ENCODE results near the gene FAM217B. TPM values are rescaled to one million over a fixed set of nuclear protein-coding genes. Genes with fewer than 3 reads are reported as not detected.

The FAM217B gene
- total and polyA plus RNA-seq, 4 donors, result 0.88 to 5.0 (median 1.7) TPM

- no peak overlapping the region for H3K4me3 ChIP-seq (ENCODE audit: low read depth in 1 of 3, low read length in 3 of 3)
- peaks cover 0 to 2% (median 0%) of the 10 kb centered on the region in 4 donors for H3K27me3 ChIP-seq (ENCODE audit: control insufficient read depth in 4 of 4, insufficient read depth in 4 of 4, low read length in 3 of 4)
- H3K9me3 ChIP-seq (ENCODE audit: control insufficient read depth in 4 of 4, low read length in 3 of 4), result peaks cover 0 to 3% (median 0%) of the 10 kb centered on the region in 4 donors
- peaks cover 0 to 5% (median 0%) of the 10 kb centered on the region in 4 donors for H3K4me1 ChIP-seq (ENCODE audit: control insufficient read depth in 4 of 4, insufficient read depth in 4 of 4, low read length in 3 of 4)
- WGBS, result 89% methylated on average over 6 of the region's 6 CpGs
- TF ChIP-seq FOXA1 (IDR thresholded peaks at IDR 0.05) (no peak), TAF1 (conservative IDR thresholded peaks at IDR 0.05) (no peak), GABPA (IDR thresholded peaks at IDR 0.05 in 1 of 2, conservative IDR thresholded peaks at IDR 0.05 in 1 of 2) (no peak), ATF3 (IDR thresholded peaks at IDR 0.05) (no peak), SP1 (IDR thresholded peaks at IDR 0.05) (no peak), NR2F2 (IDR thresholded peaks at IDR 0.05) (no peak), JUND (IDR thresholded peaks at IDR 0.05) (no peak), FOXA2 (IDR thresholded peaks at IDR 0.05) (no peak), REST (IDR thresholded peaks at IDR 0.05) (no peak), HNF4G (IDR thresholded peaks at IDR 0.05) (no peak)
- DNase-seq (ENCODE audit: low spot score), result no peak
- H3K36me3 ChIP-seq (ENCODE audit: control insufficient read depth in 4 of 4, insufficient read depth in 3 of 4, low read depth in 1 of 4, low read length in 3 of 4), result no peaks in the 10 kb centered on the region
- no peak overlapping the region for H3K9ac ChIP-seq (ENCODE audit: low read depth in 1 of 2, low read length in 2 of 2)
- no peak overlapping the region for H3K27ac ChIP-seq (ENCODE audit: low read depth in 1 of 2, low read length in 2 of 2)
Observed at GRCh38 chr20:59976156-59976782, 36.1 kb downstream of the FAM217B start.

GRCh38 chr20:59977086-59977485 lies 36.9 kb downstream of the FAM217B start:
- no peak overlapping the region for H3K27ac ChIP-seq (ENCODE audit: low read depth in 1 of 2, low read length in 2 of 2)
- no peak for TF ChIP-seq GABPA (IDR thresholded peaks at IDR 0.05 in 1 of 2, conservative IDR thresholded peaks at IDR 0.05 in 1 of 2)
- no peak for TF ChIP-seq MAX (IDR thresholded peaks at IDR 0.05)
- no peak for TF ChIP-seq REST (IDR thresholded peaks at IDR 0.05)
- no peak for TF ChIP-seq TAF1 (conservative IDR thresholded peaks at IDR 0.05)
- TF ChIP-seq JUND (IDR thresholded peaks at IDR 0.05), result no peak
- no peak for TF ChIP-seq SP1 (IDR thresholded peaks at IDR 0.05)
- TF ChIP-seq ZBTB33 (IDR thresholded peaks at IDR 0.05), result no peak
- TF ChIP-seq RXRA (IDR thresholded peaks at IDR 0.05), result no peak
- no peak for TF ChIP-seq ATF3 (IDR thresholded peaks at IDR 0.05)
- TF ChIP-seq FOXA2 (IDR thresholded peaks at IDR 0.05), result no peak
- no peak for TF ChIP-seq HNF4G (IDR thresholded peaks at IDR 0.05)
- TF ChIP-seq HNF4A (conservative IDR thresholded peaks at IDR 0.05), result no peak
- no peak for TF ChIP-seq RAD21 (IDR thresholded peaks at IDR 0.05)
- no peak for TF ChIP-seq FOXA1 (IDR thresholded peaks at IDR 0.05)
- TF ChIP-seq NR2F2 (IDR thresholded peaks at IDR 0.05), result no peak
- TF ChIP-seq YY1 (IDR thresholded peaks at IDR 0.05), result no peak
- TF ChIP-seq CTCF (IDR thresholded peaks at IDR 0.05; ENCODE audit: low read depth, low read length, missing input control), result no peak
- no peak for TF ChIP-seq EGR1 (IDR thresholded peaks at IDR 0.05; ENCODE audit: low read depth in 2 of 2)
- peaks cover 0 to 3% (median 0%) of the 10 kb centered on the region in 4 donors for H3K4me1 ChIP-seq (ENCODE audit: control insufficient read depth in 4 of 4, insufficient read depth in 4 of 4, low read length in 3 of 4)
- 88% methylated on average over 9 of the region's 9 CpGs for WGBS
- no peak for DNase-seq (ENCODE audit: low spot score)
- peaks cover 0 to 2% (median 0%) of the 10 kb centered on the region in 4 donors for H3K27me3 ChIP-seq (ENCODE audit: control insufficient read depth in 4 of 4, insufficient read depth in 4 of 4, low read length in 3 of 4)
- H3K36me3 ChIP-seq (ENCODE audit: control insufficient read depth in 4 of 4, insufficient read depth in 3 of 4, low read depth in 1 of 4, low read length in 3 of 4), result no peaks in the 10 kb centered on the region
- H3K9ac ChIP-seq (ENCODE audit: low read depth in 1 of 2, low read length in 2 of 2), result no peak overlapping the region
- peaks cover 0 to 3% (median 0%) of the 10 kb centered on the region in 4 donors for H3K9me3 ChIP-seq (ENCODE audit: control insufficient read depth in 4 of 4, low read length in 3 of 4)
- H3K4me3 ChIP-seq (ENCODE audit: low read depth in 1 of 3, low read length in 3 of 3), result no peak overlapping the region

Data from liver (tissue), 9 donors.